Natural killer cell (primary cell): ENCODE measurements around the gene ATP8B1. TPM values are rescaled to one million over a fixed set of nuclear protein-coding genes. Genes with fewer than 3 reads are reported as not detected.

ENCODE experiments used
- ATAC-seq, 3 donors: fragments of 150-1000 bp in 2 of 3; fragments of 200-7000 bp in 1 of 3; cut with Tn5 transposase; 1 replicate in 1 of 3; 2 replicates in 2 of 3; pipeline ENCODE4 v1.10.0; 2021; ENCODE audit warnings: mild to moderate bottlenecking in 2 of 3, moderate library complexity in 2 of 3
- DNase-seq, 2 donors: peaks; one replicate each; pipeline versions ENCODE4 v3.0.0 to v3.0.0-alpha.2; 2013 to 2021; ENCODE audit warnings: mixed read lengths in 1 of 2
- H3K27ac ChIP-seq: one replicate; pipeline ENCODE4 v1.5.1; 2013; ENCODE audit warnings: mild to moderate bottlenecking, low read length
- H3K27me3 ChIP-seq: one replicate; pipeline ENCODE4 v1.6.1; 2013; ENCODE audit warnings: low read length; ENCODE audit not compliant: control insufficient read depth, insufficient read depth
- H3K36me3 ChIP-seq: one replicate; pipeline ENCODE4 v1.6.1; 2013; ENCODE audit warnings: low read length; ENCODE audit not compliant: control insufficient read depth, insufficient read depth
- H3K4me1 ChIP-seq: one replicate; pipeline ENCODE4 v1.6.1; 2013; ENCODE audit warnings: low read length; ENCODE audit not compliant: control insufficient read depth, insufficient read depth
- H3K4me3 ChIP-seq: one replicate; pipeline ENCODE4 v1.5.1; 2013; ENCODE audit warnings: low read length
- H3K9me3 ChIP-seq: one replicate; pipeline ENCODE4 v1.6.1; 2013; ENCODE audit warnings: low read length; ENCODE audit not compliant: control insufficient read depth, insufficient read depth
- H3K27ac Mint-ChIP-seq, 2 donors: one replicate each; pipeline ENCODE4 v1.8.0; 2022; ENCODE audit warnings: mild to moderate bottlenecking in 2 of 2, mixed read lengths in 2 of 2, moderate library complexity in 1 of 2
- H3K27me3 Mint-ChIP-seq, 2 donors: one replicate each; pipeline ENCODE4 v1.8.0; 2022; ENCODE audit warnings: low read depth in 2 of 2, mixed read lengths in 2 of 2
- H3K36me3 Mint-ChIP-seq: one replicate; pipeline ENCODE4 v1.8.0; 2022; ENCODE audit warnings: mixed read lengths
- H3K4me1 Mint-ChIP-seq, 2 donors: one replicate each; pipeline ENCODE4 v1.8.0; 2022; ENCODE audit warnings: mixed read lengths in 2 of 2
- H3K4me3 Mint-ChIP-seq: one replicate; pipeline ENCODE4 v1.8.0; 2022; ENCODE audit warnings: mild to moderate bottlenecking, moderate library complexity, mixed read lengths
- H3K9me3 Mint-ChIP-seq, 2 donors: one replicate each; pipeline ENCODE4 v1.8.0; 2022; ENCODE audit warnings: mixed read lengths in 2 of 2
- CTCF ChIP-seq: fragments of 200-600 bp; IDR thresholded peaks from one replicate; pipeline ENCODE4 v1.8.0; 2022; ENCODE audit warnings: antibody characterized with exemption
- WGBS: methylation state at CpG from one replicate; pipeline ENCODE4 v1.1.7; 2013; ENCODE audit warnings: missing lambda C conversion rate; ENCODE audit not compliant: insufficient coverage; 5-methylcytosine and 5-hydroxymethylcytosine counted together
- intact Hi-C: fragments of 100-400 bp; cut with micrococcal nuclease; formaldehyde crosslinking; loops from one replicate; pipeline ENCODE4 v1.14.2; 2022
- total RNA-seq, 4 donors: library from RNA; stranded (reverse); fragments of 120-200 nt in 1 of 4; gene quantifications; one replicate each; pipeline versions ENCODE4 v1.2.3 to v1.2.4, GENCODE V29; 2013 to 2022

The ATP8B1 gene
- total RNA-seq, 3 donors from 2014 or later (not counting 1 experiment from before 2014, with no cell fraction given): not detected

DNA sequence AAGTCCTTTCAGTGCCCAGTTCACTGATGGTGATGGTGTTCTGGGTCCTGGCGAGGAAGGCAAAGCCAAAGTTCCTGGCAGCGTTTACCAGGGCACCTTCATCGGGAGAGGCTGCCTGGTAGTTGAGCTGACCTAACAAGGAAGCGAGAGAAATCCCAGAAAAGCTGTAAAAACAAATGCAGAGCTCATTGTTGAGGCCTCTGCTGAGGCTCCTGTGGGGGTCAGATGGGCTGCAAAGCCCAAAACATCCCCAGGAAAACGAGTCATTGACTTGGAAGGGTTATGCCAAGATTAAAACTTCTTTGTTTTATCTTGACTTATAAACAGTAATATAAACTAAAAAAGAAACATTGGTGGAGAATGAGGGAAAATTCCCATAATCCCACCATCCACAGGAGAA, 128.2 kb downstream of the ATP8B1 start:
- Mint-ChIP-seq H3K4me1 (peaks cover 12 to 38% of the 10 kb centered on the region in 2 donors), H3K4me3 (no peak overlapping the region), H3K27me3 (no peaks in the 10 kb centered on the region), H3K27ac (no peak overlapping the region), H3K9me3 (peaks cover 0 to 6% of the 10 kb centered on the region in 2 donors), H3K36me3 (peaks cover 6% of the 10 kb centered on the region)
- Histone ChIP-seq H3K27ac (no peak overlapping the region), H3K27me3 (no peaks in the 10 kb centered on the region), H3K9me3 (peaks cover 4% of the 10 kb centered on the region), H3K4me1 (peaks cover 4% of the 10 kb centered on the region), H3K36me3 (no peaks in the 10 kb centered on the region), H3K4me3 (no peak overlapping the region)
- 95% methylated on average over 4 of the region's 5 CpGs for WGBS
- intact Hi-C loops: no loop called here
- DNase-seq (no peak), ATAC-seq (no peak)
- TF ChIP-seq CTCF: no peak

DNA sequence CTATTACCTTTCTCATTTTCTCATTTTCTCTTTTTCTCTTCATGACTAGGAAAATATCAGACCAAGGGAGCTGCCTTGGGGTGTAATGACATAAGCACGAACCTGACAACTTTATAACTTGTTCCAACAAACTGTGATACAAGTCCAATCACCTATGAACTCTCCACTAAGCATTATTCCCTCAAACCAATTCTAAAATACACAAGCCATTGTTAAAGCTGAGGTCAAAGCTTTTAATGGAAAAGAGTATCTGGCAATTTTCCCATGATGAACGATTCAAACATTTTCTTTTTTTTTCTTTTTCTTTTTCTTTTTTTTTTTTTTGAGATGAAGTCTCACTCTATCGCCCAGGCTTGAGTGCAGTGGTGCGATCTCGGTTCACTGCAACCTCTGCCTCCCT, 133.1 kb downstream of the ATP8B1 start:
- no peak overlapping the region for H3K27ac Mint-ChIP-seq
- peaks cover 6% of the 10 kb centered on the region for H3K36me3 Mint-ChIP-seq
- H3K4me1 Mint-ChIP-seq: peaks cover 14 to 30% of the 10 kb centered on the region in 2 donors
- Histone ChIP-seq H3K4me3 (no peak overlapping the region), H3K27me3 (no peaks in the 10 kb centered on the region), H3K27ac (no peak overlapping the region), H3K4me1 (no peaks in the 10 kb centered on the region), H3K36me3 (no peaks in the 10 kb centered on the region), H3K9me3 (peaks cover 4% of the 10 kb centered on the region)
- no peak for TF ChIP-seq CTCF
- H3K9me3 Mint-ChIP-seq: peaks cover 0 to 6% of the 10 kb centered on the region in 2 donors
- ATAC-seq (no peak), DNase-seq (no peak)
- intact Hi-C loops: no loop called here
- H3K27me3 Mint-ChIP-seq: no peaks in the 10 kb centered on the region
- H3K4me3 Mint-ChIP-seq: no peak overlapping the region
- 91% methylated on average over 5 of the region's 5 CpGs for WGBS

GRCh38 chr18:57668021-57668420, 135.1 kb downstream of the ATP8B1 start:
- Mint-ChIP-seq H3K27ac (no peak overlapping the region), H3K27me3 (no peaks in the 10 kb centered on the region), H3K4me1 (peaks cover 30 to 32% of the 10 kb centered on the region in 2 donors), H3K4me3 (no peak overlapping the region), H3K9me3 (peaks cover 0 to 2% of the 10 kb centered on the region in 2 donors), H3K36me3 (peaks cover 2% of the 10 kb centered on the region)
- no peak overlapping the region for H3K27ac ChIP-seq
- no peak for TF ChIP-seq CTCF
- no peaks in the 10 kb centered on the region for H3K27me3 ChIP-seq
- DNase-seq: no peak
- no peak for ATAC-seq
- WGBS: 88% methylated on average over 4 of the region's 4 CpGs
- H3K4me1 ChIP-seq: no peaks in the 10 kb centered on the region
- peaks cover 4% of the 10 kb centered on the region for H3K9me3 ChIP-seq
- H3K36me3 ChIP-seq: no peaks in the 10 kb centered on the region
- no peak overlapping the region for H3K4me3 ChIP-seq
- intact Hi-C loops: no loop called here

GRCh38 chr18:57666818-57667497, 136.2 kb downstream of the ATP8B1 start:
- H3K27me3 ChIP-seq: no peaks in the 10 kb centered on the region
- intact Hi-C loops: no loop called here
- 93% methylated on average over 5 of the region's 6 CpGs for WGBS
- Mint-ChIP-seq H3K27ac (no peak overlapping the region), H3K36me3 (no peaks in the 10 kb centered on the region), H3K27me3 (no peaks in the 10 kb centered on the region), H3K4me1 (peaks cover 33 to 34% of the 10 kb centered on the region in 2 donors), H3K9me3 (no peaks in the 10 kb centered on the region), H3K4me3 (no peak overlapping the region)
- H3K9me3 ChIP-seq: no peaks in the 10 kb centered on the region
- no peak for DNase-seq
- no peaks in the 10 kb centered on the region for H3K4me1 ChIP-seq
- no peak overlapping the region for H3K4me3 ChIP-seq
- no peaks in the 10 kb centered on the region for H3K36me3 ChIP-seq
- H3K27ac ChIP-seq: no peak overlapping the region
- ATAC-seq: peak in 1 of 3 donors; percentile 66
- no peak for TF ChIP-seq CTCF
